HCT116 (cell line): ENCODE results near the gene SRRM2. TPM values are rescaled to one million over a fixed set of nuclear protein-coding genes. Genes with fewer than 3 reads are reported as not detected.
A peak's percentile ranks its signal among the peaks of the same experiment; 100 is the strongest.

Source experiments
- ATAC-seq: fragments of 200-7000 bp; cut with Tn5 transposase; 2 replicates; pipeline ENCODE4 v1.9.1; 2020; ENCODE audit warnings: mild to moderate bottlenecking, moderate library complexity
- BruUV-seq: library from RNA; stranded (reverse); fragments of 400-500 nt; replicated peaks from 2 replicates; lab custom pipeline; 2021; lab: Mats Ljungman, UMichigan
- CTCF ChIA-PET: fragments of 300-600 bp; sonication (Branson Sonifier 250); formaldehyde crosslinking; loops from one replicate; lab custom pipeline; 2021; ENCODE audit warnings: antibody characterized with exemption; lab: Charles Lee
- POLR2A ChIA-PET: fragments of 300-600, 350-600 bp; sonication (Branson Sonifier 250); formaldehyde crosslinking; loops from one replicate; lab custom pipeline; 2021; ENCODE audit warnings: antibody characterized with exemption; lab: Charles Lee
- RAD21 ChIA-PET, 2 experiments: fragments of 300-600 bp; sonication (Branson Sonifier 250); formaldehyde crosslinking; loops; one replicate each; lab custom pipeline; 2023; ENCODE audit warnings: low total read pairs in 2 of 2; ENCODE audit not compliant: uncharacterized antibody in 2 of 2, unreplicated experiment in 2 of 2, low non-redundant PET in 1 of 2; lab: Charles Lee
- DNase-seq: peaks from one replicate; pipeline ENCODE4 v3.0.0-alpha.2; 2010; ENCODE audit warnings: low read depth, low spot score
- H2AFZ ChIP-seq: fragments of 200-600 bp; shearing (Covaris generic), sonication (generic); 2 replicates; pipeline ENCODE4 v1.6.1; 2017; ENCODE audit warnings: low read depth, mixed run types, mixed read lengths, antibody characterized with exemption, low read length; ENCODE audit not compliant: poor library complexity, severe bottlenecking
- H3K27ac ChIP-seq: 2 replicates; pipeline ENCODE4 v1.5.1; 2012; ENCODE audit warnings: low read depth, low read length
- H3K27me3 ChIP-seq: fragments of 200-600 bp; sonication (generic); 2 replicates; pipeline ENCODE4 v1.6.1; 2016; ENCODE audit warnings: mixed run types, low read length, mixed read lengths; ENCODE audit not compliant: insufficient read depth
- H3K36me3 ChIP-seq, 2 experiments: fragments of 200-500 bp in 1 of 2; fragments of 200-600 bp in 1 of 2; sonication (Bioruptor generic) in 1 of 2; sonication (generic) in 1 of 2; 2 replicates each; pipeline versions ENCODE4 v1.5.1 to v1.6.1; 2014 to 2016; ENCODE audit warnings: low read length in 2 of 2, inconsistent platforms in 1 of 2, mixed read lengths in 1 of 2, mixed run types in 1 of 2; ENCODE audit not compliant: insufficient read depth in 2 of 2, control insufficient read depth in 1 of 2
- H3K4me1 ChIP-seq, 2 experiments: fragments of 200-600 bp in 1 of 2; sonication (generic) in 1 of 2; 2 replicates each; pipeline versions ENCODE4 v1.5.1 to v1.6.1; 2012 to 2017; ENCODE audit warnings: low read length in 2 of 2, inconsistent platforms in 1 of 2, mild to moderate bottlenecking in 1 of 2, mixed read lengths in 1 of 2, mixed run types in 1 of 2, moderate library complexity in 1 of 2; ENCODE audit not compliant: insufficient read depth in 2 of 2, control insufficient read depth in 1 of 2
- H3K4me2 ChIP-seq: fragments of 200-600 bp; sonication (generic); 2 replicates; pipeline ENCODE4 v1.6.1; 2017; ENCODE audit warnings: mixed run types, low read length, mixed read lengths
- H3K4me3 ChIP-seq, 2 experiments: fragments of 200-600 bp in 1 of 2; sonication (generic) in 1 of 2; replicated peaks in 1 of 2; 2 replicates each; pipeline ENCODE4 v1.5.1; 2011 to 2016; ENCODE audit warnings: low read length in 2 of 2, control low read depth in 1 of 2, low read depth in 1 of 2, mild to moderate bottlenecking in 1 of 2, mixed read lengths in 1 of 2, mixed run types in 1 of 2
- H3K79me2 ChIP-seq: fragments of 200-600 bp; sonication (generic); 2 replicates; pipeline ENCODE4 v1.6.1; 2017; ENCODE audit warnings: mild to moderate bottlenecking, mixed run types, low read length, moderate library complexity, mixed read lengths; ENCODE audit not compliant: insufficient read depth
- H3K9ac ChIP-seq: fragments of 200-600 bp; sonication (generic); 2 replicates; pipeline ENCODE4 v1.6.1; 2016; ENCODE audit warnings: low read length, mixed read lengths
- H3K9me2 ChIP-seq: fragments of 200-600 bp; sonication (generic), shearing (Covaris generic); 2 replicates; pipeline ENCODE4 v1.6.1; 2017; ENCODE audit warnings: mixed run types, mild to moderate bottlenecking, moderate library complexity; ENCODE audit not compliant: insufficient read depth
- H3K9me3 ChIP-seq, 2 experiments: fragments of 200-500 bp in 1 of 2; fragments of 200-600 bp in 1 of 2; sonication (Bioruptor generic) in 1 of 2; sonication (generic) in 1 of 2; 2 replicates each; pipeline ENCODE4 v1.6.1; 2014 to 2017; ENCODE audit warnings: low read length in 2 of 2, mixed read lengths in 2 of 2, inconsistent platforms in 1 of 2, low read depth in 1 of 2, mild to moderate bottlenecking in 1 of 2, mixed run types in 1 of 2, moderate library complexity in 1 of 2; ENCODE audit not compliant: control insufficient read depth in 1 of 2, insufficient read depth in 1 of 2
- H4K20me1 ChIP-seq: fragments of 200-600 bp; sonication (generic), shearing (Covaris generic); 2 replicates; pipeline ENCODE4 v1.6.1; 2017; ENCODE audit warnings: mixed run types, mild to moderate bottlenecking, moderate library complexity; ENCODE audit not compliant: insufficient read depth
- EZH2phosphoT487 ChIP-seq: fragments of 200-600 bp; IDR thresholded peaks from 2 replicates; pipeline ENCODE4 v1.6.1; 2018; ENCODE audit warnings: antibody characterized with exemption, borderline replicate concordance
- SP1 ChIP-seq: IDR thresholded peaks from 2 replicates; pipeline ENCODE4 v1.6.1; 2012; ENCODE audit warnings: low read depth
- intact Hi-C: fragments of 100-400 bp; cut with micrococcal nuclease; formaldehyde crosslinking; loops from 2 replicates; pipeline ENCODE4 v1.10.0; 2022
- total RNA-seq: library from RNA; stranded (reverse); gene quantifications from one replicate; pipeline ENCODE4 v1.2.1, GENCODE V29; 2021; ENCODE audit not compliant: unreplicated experiment
- TF ChIP-seq, protein P1 (sequence below), 3 experiments: fragments of 200-600 bp in 1 of 3; sonication (generic) in 1 of 3; IDR thresholded peaks in 2 of 3; conservative IDR thresholded peaks in 1 of 3; 2 replicates each; pipeline ENCODE4 v1.5.1; 2012 to 2017; ENCODE audit warnings: low read depth in 2 of 3, low read length in 2 of 3, antibody characterized with exemption in 1 of 3, borderline replicate concordance in 1 of 3, control low read depth in 1 of 3, mild to moderate bottlenecking in 1 of 3, mixed read lengths in 1 of 3, mixed run types in 1 of 3, moderate library complexity in 1 of 3; ENCODE audit not compliant: insufficient read depth in 1 of 3
- TF ChIP-seq, protein P2 (sequence below): IDR thresholded peaks from 2 replicates; pipeline ENCODE4 v1.6.1; 2011; ENCODE audit warnings: mild to moderate bottlenecking, low read length, moderate library complexity; ENCODE audit not compliant: insufficient replicate concordance; ENCODE audit errors: extremely low read depth

Gene SRRM2
- total RNA-seq, 1 experiment from 2014 or later = 541 TPM

DNA sequence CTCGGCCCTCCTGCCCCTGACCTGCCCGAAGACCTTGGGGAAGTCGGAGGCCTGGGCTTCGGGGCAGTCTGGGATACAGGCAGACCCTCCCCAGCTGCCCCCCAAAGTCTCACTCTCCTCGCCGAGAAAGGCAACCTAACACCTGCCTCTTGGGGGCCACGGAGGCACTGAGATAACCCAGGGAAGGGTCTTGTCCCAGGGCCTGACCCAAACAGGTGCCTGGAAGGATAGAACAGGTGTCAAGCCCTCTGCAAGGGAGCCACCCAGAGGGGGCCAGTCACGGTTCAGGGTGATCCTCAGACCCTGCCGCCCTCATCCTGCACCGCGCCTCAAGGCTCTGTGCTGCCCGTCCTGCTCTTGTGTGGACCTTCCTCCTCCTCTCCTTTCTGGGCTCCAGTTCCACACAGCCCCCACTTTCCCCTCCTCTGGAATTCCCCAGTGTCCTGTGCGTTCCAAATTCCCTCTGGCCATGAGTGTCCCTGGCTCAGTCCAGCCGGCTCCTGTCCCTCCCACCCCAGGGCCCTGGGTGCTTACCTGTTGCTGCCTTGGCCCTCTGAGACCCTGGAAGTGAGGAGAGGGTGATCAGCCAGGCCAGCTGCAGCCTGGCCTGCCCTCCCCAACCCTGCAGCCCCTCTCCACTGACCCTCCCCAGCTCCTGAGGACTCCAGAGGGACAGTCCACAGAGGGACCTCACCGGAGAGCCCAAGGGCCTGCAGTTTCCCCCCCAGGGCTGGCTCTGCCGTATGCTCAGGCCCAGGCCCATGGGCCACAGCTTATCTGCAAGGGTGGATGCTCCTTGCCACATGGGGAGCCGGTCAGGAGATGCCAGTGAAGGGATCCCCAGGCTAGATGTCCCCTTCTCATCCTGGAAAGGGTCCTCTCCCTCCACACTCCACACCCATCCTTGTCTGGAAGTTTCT, 36.2 kb upstream of the SRRM2 start:
- Histone ChIP-seq H3K27ac (no peak overlapping the region), H3K36me3 (no peaks in the 10 kb centered on the region), H3K27me3 (no peaks in the 10 kb centered on the region), H3K4me3 (no peak overlapping the region), H4K20me1 (no peaks in the 10 kb centered on the region), H3K9me2 (no peaks in the 10 kb centered on the region), H3K79me2 (no peaks in the 10 kb centered on the region), H3K9ac (no peak overlapping the region), H3K4me2 (no peak overlapping the region), H3K9me3 (no peaks in the 10 kb centered on the region), H2AFZ (no peak overlapping the region), H3K4me1 (peaks cover 6 to 18% of the 10 kb centered on the region in 2 experiments)
- RAD21 ChIA-PET = no interaction called here
- intact Hi-C loops = no loop called here
- DNase-seq (no peak), ATAC-seq (no peak)
- BruUV-seq = no TSS peak
- TF ChIP-seq SP1 (no peak), EZH2phosphoT487 (no peak)
- POLR2A ChIA-PET = no interaction called here
- CTCF ChIA-PET = no interaction called here

DNA sequence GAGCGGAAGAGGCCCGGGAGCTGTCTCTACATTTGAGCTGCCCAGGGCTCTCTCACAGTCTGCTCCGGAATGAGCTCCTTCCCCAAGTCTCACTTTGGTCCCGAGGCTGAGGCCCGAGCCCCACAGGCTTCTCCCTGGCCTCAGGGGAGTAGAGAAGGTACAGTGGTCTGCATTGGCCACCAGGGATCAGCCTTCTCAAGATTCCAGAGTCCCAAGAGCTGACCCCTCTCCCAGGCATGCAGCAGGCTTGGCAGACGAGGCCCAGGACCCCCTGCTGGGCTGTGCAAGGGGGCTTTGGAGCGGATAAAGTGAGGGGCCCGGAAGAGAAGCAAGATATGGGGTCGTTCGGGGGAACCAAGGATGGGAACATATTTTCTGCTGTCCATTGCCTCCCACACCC, 35.5 kb upstream of the SRRM2 start:
- TF ChIP-seq, protein P1, sequence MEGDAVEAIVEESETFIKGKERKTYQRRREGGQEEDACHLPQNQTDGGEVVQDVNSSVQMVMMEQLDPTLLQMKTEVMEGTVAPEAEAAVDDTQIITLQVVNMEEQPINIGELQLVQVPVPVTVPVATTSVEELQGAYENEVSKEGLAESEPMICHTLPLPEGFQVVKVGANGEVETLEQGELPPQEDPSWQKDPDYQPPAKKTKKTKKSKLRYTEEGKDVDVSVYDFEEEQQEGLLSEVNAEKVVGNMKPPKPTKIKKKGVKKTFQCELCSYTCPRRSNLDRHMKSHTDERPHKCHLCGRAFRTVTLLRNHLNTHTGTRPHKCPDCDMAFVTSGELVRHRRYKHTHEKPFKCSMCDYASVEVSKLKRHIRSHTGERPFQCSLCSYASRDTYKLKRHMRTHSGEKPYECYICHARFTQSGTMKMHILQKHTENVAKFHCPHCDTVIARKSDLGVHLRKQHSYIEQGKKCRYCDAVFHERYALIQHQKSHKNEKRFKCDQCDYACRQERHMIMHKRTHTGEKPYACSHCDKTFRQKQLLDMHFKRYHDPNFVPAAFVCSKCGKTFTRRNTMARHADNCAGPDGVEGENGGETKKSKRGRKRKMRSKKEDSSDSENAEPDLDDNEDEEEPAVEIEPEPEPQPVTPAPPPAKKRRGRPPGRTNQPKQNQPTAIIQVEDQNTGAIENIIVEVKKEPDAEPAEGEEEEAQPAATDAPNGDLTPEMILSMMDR (IDR thresholded peaks at IDR 0.05 in 2 of 3, conservative IDR thresholded peaks at IDR 0.05 in 1 of 3; ENCODE audit: borderline replicate concordance in 1 of 3, insufficient read depth in 1 of 3, low read depth in 2 of 3, low read length in 2 of 3) = peak in 1 of 3 experiments; percentile 4; a peak in 1 of 6 replicates
- TF ChIP-seq, protein P2, sequence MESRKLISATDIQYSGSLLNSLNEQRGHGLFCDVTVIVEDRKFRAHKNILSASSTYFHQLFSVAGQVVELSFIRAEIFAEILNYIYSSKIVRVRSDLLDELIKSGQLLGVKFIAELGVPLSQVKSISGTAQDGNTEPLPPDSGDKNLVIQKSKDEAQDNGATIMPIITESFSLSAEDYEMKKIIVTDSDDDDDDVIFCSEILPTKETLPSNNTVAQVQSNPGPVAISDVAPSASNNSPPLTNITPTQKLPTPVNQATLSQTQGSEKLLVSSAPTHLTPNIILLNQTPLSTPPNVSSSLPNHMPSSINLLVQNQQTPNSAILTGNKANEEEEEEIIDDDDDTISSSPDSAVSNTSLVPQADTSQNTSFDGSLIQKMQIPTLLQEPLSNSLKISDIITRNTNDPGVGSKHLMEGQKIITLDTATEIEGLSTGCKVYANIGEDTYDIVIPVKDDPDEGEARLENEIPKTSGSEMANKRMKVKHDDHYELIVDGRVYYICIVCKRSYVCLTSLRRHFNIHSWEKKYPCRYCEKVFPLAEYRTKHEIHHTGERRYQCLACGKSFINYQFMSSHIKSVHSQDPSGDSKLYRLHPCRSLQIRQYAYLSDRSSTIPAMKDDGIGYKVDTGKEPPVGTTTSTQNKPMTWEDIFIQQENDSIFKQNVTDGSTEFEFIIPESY = no peak
- H3K27me3 ChIP-seq = no peaks in the 10 kb centered on the region
- no peaks in the 10 kb centered on the region for H3K36me3 ChIP-seq
- H2AFZ ChIP-seq = no peak overlapping the region
- ATAC-seq = no peak
- no peaks in the 10 kb centered on the region for H3K9me3 ChIP-seq
- CTCF ChIA-PET = no interaction called here
- H3K4me2 ChIP-seq = no peak overlapping the region
- RAD21 ChIA-PET = no interaction called here
- H3K9ac ChIP-seq = no peak overlapping the region
- DNase-seq = no peak
- no peaks in the 10 kb centered on the region for H4K20me1 ChIP-seq
- peaks cover 11 to 24% of the 10 kb centered on the region in 2 experiments for H3K4me1 ChIP-seq
- no peak overlapping the region for H3K27ac ChIP-seq
- no peaks in the 10 kb centered on the region for H3K9me2 ChIP-seq
- no peaks in the 10 kb centered on the region for H3K79me2 ChIP-seq
- POLR2A ChIA-PET = no interaction called here
- no peak overlapping the region for H3K4me3 ChIP-seq
- no TSS peak for BruUV-seq
- intact Hi-C loops = no loop called here
